RWPE2 (cell line): ENCODE results near the gene INTS1.

ENCODE experiments used
- ATAC-seq: fragments of 200-7000 bp; cut with Tn5 transposase; 3 replicates; pipeline ENCODE4 v1.9.1; 2021; ENCODE audit warnings: low read depth
- DNase-seq: peaks from one replicate; pipeline ENCODE4 v3.0.0-alpha.2; 2020; ENCODE audit warnings: low spot score
- H3K27ac ChIP-seq: fragments of 450-650 bp; 2 replicates; pipeline ENCODE4 v1.5.1; 2017; ENCODE audit warnings: mild to moderate bottlenecking; ENCODE audit not compliant: poor library complexity, severe bottlenecking
- H3K27me3 ChIP-seq: fragments of 250-450 bp; sonication (Bioruptor Pico); 2 replicates; pipeline ENCODE4 v1.5.1; 2021; ENCODE audit warnings: mild to moderate bottlenecking, moderate library complexity; ENCODE audit not compliant: insufficient read depth, poor library complexity, severe bottlenecking
- H3K36me3 ChIP-seq: fragments of 250-450 bp; sonication (Bioruptor Pico); 2 replicates; pipeline ENCODE4 v1.5.1; 2020; ENCODE audit warnings: low read depth, mild to moderate bottlenecking, moderate library complexity
- H3K4me1 ChIP-seq: fragments of 250-450 bp; sonication (Bioruptor Pico); 2 replicates; pipeline ENCODE4 v1.5.1; 2021; ENCODE audit warnings: mild to moderate bottlenecking, moderate library complexity; ENCODE audit not compliant: insufficient read depth, poor library complexity, severe bottlenecking
- H3K4me3 ChIP-seq: fragments of 250-450 bp; sonication (Bioruptor Pico); 2 replicates; pipeline ENCODE4 v1.5.1; 2021; ENCODE audit warnings: mild to moderate bottlenecking, moderate library complexity; ENCODE audit not compliant: severe bottlenecking
- H3K9me3 ChIP-seq: fragments of 250-450 bp; sonication (Bioruptor Pico); 2 replicates; pipeline ENCODE4 v1.5.1; 2021; ENCODE audit warnings: mild to moderate bottlenecking, moderate library complexity; ENCODE audit not compliant: severe bottlenecking
- CTCF ChIP-seq: fragments of 450-650 bp; IDR thresholded peaks from one replicate; pipeline ENCODE4 v1.5.1; 2017; ENCODE audit warnings: mild to moderate bottlenecking, moderate library complexity; ENCODE audit not compliant: poor library complexity, severe bottlenecking

INTS1 gene

GRCh38 chr7:1442355-1443124 is 61.6 kb downstream of the INTS1 start:
- H3K9me3 ChIP-seq = no peaks in the 10 kb centered on the region
- H3K27me3 ChIP-seq = no peaks in the 10 kb centered on the region
- TF ChIP-seq CTCF = no peak
- no peaks in the 10 kb centered on the region for H3K4me1 ChIP-seq
- ATAC-seq (no peak), DNase-seq (no peak)
- H3K27ac ChIP-seq = no peak overlapping the region
- no peak overlapping the region for H3K4me3 ChIP-seq
- peaks cover 4% of the 10 kb centered on the region; the same call in 1 of the 2 replicates for H3K36me3 ChIP-seq

- Histone ChIP-seq H3K27ac (no peak overlapping the region), H3K27me3 (no peaks in the 10 kb centered on the region), H3K36me3 (peaks cover 4% of the 10 kb centered on the region; the same call in 1 of the 2 replicates), H3K4me1 (no peaks in the 10 kb centered on the region), H3K9me3 (no peaks in the 10 kb centered on the region), H3K4me3 (no peak overlapping the region)
- no peak for TF ChIP-seq CTCF
- no peak for DNase-seq
- ATAC-seq = no peak
Measured at GRCh38 chr7:1441615-1442354, 62.4 kb downstream of the INTS1 start.

- Histone ChIP-seq H3K9me3 (no peaks in the 10 kb centered on the region), H3K27me3 (no peaks in the 10 kb centered on the region), H3K4me3 (no peak overlapping the region), H3K4me1 (no peaks in the 10 kb centered on the region), H3K36me3 (peaks cover 4% of the 10 kb centered on the region; the same call in 1 of the 2 replicates), H3K27ac (no peak overlapping the region)
- ATAC-seq = no peak
- TF ChIP-seq CTCF = no peak
- DNase-seq = no peak
Measured at GRCh38 chr7:1440620-1441019, 63.6 kb downstream of the INTS1 start.

- DNase-seq (no peak), ATAC-seq (no peak)
- Histone ChIP-seq H3K4me3 (no peak overlapping the region), H3K36me3 (peaks cover 4% of the 10 kb centered on the region; the same call in 1 of the 2 replicates), H3K27me3 (no peaks in the 10 kb centered on the region), H3K27ac (no peak overlapping the region), H3K4me1 (no peaks in the 10 kb centered on the region), H3K9me3 (no peaks in the 10 kb centered on the region)
- no peak for TF ChIP-seq CTCF
Measured at GRCh38 chr7:1439373-1440363, 64.5 kb downstream of the INTS1 start.
